OCI-LY1 (cell line): ENCODE measurements around the gene OPA1.

ENCODE experiments used
- EZH2 ChIP-seq: fragments of 200-600 bp; sonication (generic), shearing (Covaris generic); IDR thresholded peaks from 2 replicates; pipeline ENCODE4 v1.8.0; 2017; ENCODE audit warnings: borderline replicate concordance, mixed run types, mild to moderate bottlenecking, antibody characterized with exemption, low read length, moderate library complexity, mixed read lengths
- TF ChIP-seq, protein P1 (sequence below): fragments of 200-600 bp; sonication (generic), shearing (Covaris generic); IDR thresholded peaks from 2 replicates; pipeline ENCODE4 v1.5.1; 2017; ENCODE audit warnings: mild to moderate bottlenecking, antibody characterized with exemption, low read length, moderate library complexity, mixed read lengths

DNA sequence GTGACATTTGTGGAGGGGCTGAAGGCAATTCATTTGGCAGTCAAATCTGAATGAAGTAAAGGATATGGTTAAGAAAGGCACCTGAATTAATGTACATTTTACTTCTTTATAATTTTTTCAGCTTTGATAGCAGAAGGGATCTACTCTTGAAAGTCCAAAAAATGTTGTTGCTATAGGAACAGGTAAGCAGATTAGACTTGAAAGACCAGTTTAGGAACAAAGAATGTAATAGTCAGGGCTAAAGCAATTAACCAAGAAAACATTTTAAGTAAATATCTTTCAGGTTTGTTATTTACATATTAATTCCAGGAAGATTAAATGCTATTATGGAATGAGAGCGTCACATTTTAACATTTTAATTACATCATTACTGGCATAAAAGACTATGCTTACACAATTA is 39.4 kb upstream of the OPA1 start:
- TF ChIP-seq, protein P1, sequence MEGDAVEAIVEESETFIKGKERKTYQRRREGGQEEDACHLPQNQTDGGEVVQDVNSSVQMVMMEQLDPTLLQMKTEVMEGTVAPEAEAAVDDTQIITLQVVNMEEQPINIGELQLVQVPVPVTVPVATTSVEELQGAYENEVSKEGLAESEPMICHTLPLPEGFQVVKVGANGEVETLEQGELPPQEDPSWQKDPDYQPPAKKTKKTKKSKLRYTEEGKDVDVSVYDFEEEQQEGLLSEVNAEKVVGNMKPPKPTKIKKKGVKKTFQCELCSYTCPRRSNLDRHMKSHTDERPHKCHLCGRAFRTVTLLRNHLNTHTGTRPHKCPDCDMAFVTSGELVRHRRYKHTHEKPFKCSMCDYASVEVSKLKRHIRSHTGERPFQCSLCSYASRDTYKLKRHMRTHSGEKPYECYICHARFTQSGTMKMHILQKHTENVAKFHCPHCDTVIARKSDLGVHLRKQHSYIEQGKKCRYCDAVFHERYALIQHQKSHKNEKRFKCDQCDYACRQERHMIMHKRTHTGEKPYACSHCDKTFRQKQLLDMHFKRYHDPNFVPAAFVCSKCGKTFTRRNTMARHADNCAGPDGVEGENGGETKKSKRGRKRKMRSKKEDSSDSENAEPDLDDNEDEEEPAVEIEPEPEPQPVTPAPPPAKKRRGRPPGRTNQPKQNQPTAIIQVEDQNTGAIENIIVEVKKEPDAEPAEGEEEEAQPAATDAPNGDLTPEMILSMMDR = no peak
- TF ChIP-seq EZH2 = no peak
